ENCODE data around the gene AMPD3.

DNA sequence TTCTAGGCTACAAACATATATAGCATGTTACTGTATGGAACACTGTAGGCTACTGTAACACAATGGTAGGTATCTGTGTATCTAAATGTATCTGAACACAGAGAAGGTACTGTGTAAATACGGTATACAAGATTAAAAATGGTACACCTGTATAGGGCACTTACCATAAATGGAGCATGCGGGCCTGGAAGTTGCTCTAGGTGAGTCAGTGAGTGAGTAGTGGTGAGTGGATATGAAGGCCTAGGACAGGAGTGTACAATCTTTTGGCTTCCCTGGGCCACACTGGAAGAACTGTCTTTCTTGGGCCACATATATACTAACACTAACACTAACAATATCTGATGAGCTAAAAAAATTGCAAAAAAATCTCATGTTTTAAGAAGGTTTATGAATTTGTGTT is 64.6 kb downstream of the AMPD3 start:
- TF ChIP-seq PAX5 (IDR thresholded peaks at IDR 0.05; ENCODE audit: insufficient read depth, low read length, severe bottlenecking) (no peak), POLR2A (IDR thresholded peaks at IDR 0.05; ENCODE audit: low read depth, low read length) (no peak), POLR2AphosphoS5 (IDR thresholded peaks at IDR 0.05; ENCODE audit: low read depth, low read length) (no peak), TAF1 (IDR thresholded peaks at IDR 0.05; ENCODE audit: low read depth, low read length) (no peak)
